ENCODE results near the gene AHSP. TPM values are rescaled to one million over a fixed set of nuclear protein-coding genes. Genes with fewer than 3 reads are reported as not detected.

The AHSP gene
- total and polyA plus RNA-seq, 2 of the 4 experiments (the other 2 are of a cell fraction) = not detected

- no peak overlapping the region for H3K4ac ChIP-seq (ENCODE audit: low read depth, low read length)
- DNase-seq (no peak), ATAC-seq (ENCODE audit: low read depth) (no peak)
- no peak overlapping the region for H3K9ac ChIP-seq (ENCODE audit: low read depth, low read length)
- H3K23ac ChIP-seq (ENCODE audit: low read depth, low read length) = no peak overlapping the region
- H2BK20ac ChIP-seq (ENCODE audit: low read depth, low read length) = no peak overlapping the region
- no peak overlapping the region for H3K56ac ChIP-seq (ENCODE audit: extremely low read depth, insufficient read depth, low read length)
- dilution Hi-C loops (cut with HindIII; ENCODE audit: low sequenced_read_pairs, unreplicated experiment) (no loop called here), in situ Hi-C loops (cut with MboI; ENCODE audit: low sequenced_read_pairs) (loop anchor here (25.0 kb wide), 1 partner anchor 191 kb away; a partner anchor contains a TSS), intact Hi-C loops (cut with micrococcal nuclease) (no loop called here)
- no peak overlapping the region for H2BK120ac ChIP-seq (ENCODE audit: low read depth, low read length)
- H3K4me3 ChIP-seq (ENCODE audit: insufficient read depth, low read depth, low read length) = no peak overlapping the region
- H2BK15ac ChIP-seq (ENCODE audit: low read depth, low read length) = no peak overlapping the region
- H4K5ac ChIP-seq (ENCODE audit: low read depth, low read length) = no peak overlapping the region
- WGBS, 2 experiments (ENCODE audit: extremely low coverage in 2 of 2, insufficient read length in 1 of 2) = 60% methylated on average over 2 of the region's 3 CpGs; no CpG with 5 or more reads in 1 of the 2 experiments
- H4K91ac ChIP-seq (ENCODE audit: insufficient read depth, low read depth, low read length) = no peak overlapping the region
- no peak overlapping the region for H2AFZ ChIP-seq (replicated peaks; ENCODE audit: low read length, poor library complexity)
- no peak overlapping the region for H3K4me2 ChIP-seq (ENCODE audit: low read depth, low read length)
- no peaks in the 10 kb centered on the region for H3K36me3 ChIP-seq (ENCODE audit: control insufficient read depth, insufficient read depth, low read length)
- no peak overlapping the region for H4K8ac ChIP-seq (ENCODE audit: low read depth in 2 of 2, low read length in 2 of 2)
- no peaks in the 10 kb centered on the region for H3K9me1 ChIP-seq (ENCODE audit: insufficient read depth, low read length)
- H2AK9ac ChIP-seq (replicated peaks; ENCODE audit: low read depth, low read length, poor library complexity) = no peak overlapping the region
- H3K4me1 ChIP-seq (ENCODE audit: control insufficient read depth, insufficient read depth, low read length) = no peaks in the 10 kb centered on the region
- no peak overlapping the region for H3K14ac ChIP-seq (replicated peaks; ENCODE audit: low read depth, low read length)
- no peak overlapping the region for H3K18ac ChIP-seq (ENCODE audit: low read depth, low read length)
- H4K20me1 ChIP-seq (ENCODE audit: insufficient read depth, low read length) = no peaks in the 10 kb centered on the region
- POLR2A ChIA-PET (ENCODE audit: unreplicated experiment) = no interaction called here
- no peak overlapping the region for H2BK5ac ChIP-seq (ENCODE audit: low read depth, low read length, poor library complexity, severe bottlenecking)
- no TSS peak for BruUV-seq (replicated peaks)
- H2AK5ac ChIP-seq (ENCODE audit: low read depth, low read length) = no peak overlapping the region
- no peaks in the 10 kb centered on the region for H3K79me1 ChIP-seq (ENCODE audit: low read depth in 1 of 2, low read length in 2 of 2)
- CTCF ChIA-PET = no interaction called here
- H3K9me3 ChIP-seq (ENCODE audit: control insufficient read depth, insufficient read depth, low read length) = peaks cover 1% of the 10 kb centered on the region; the same call in 1 of the 2 replicates
- H3K27ac ChIP-seq (ENCODE audit: insufficient read depth, low read length) = no peak overlapping the region
- TF ChIP-seq RCOR1 (IDR thresholded peaks at IDR 0.05; ENCODE audit: insufficient replicate concordance, low read length) = no peak
- no peak for TF ChIP-seq ELK1 (IDR thresholded peaks at IDR 0.05; ENCODE audit: borderline replicate concordance, low read depth, low read length)
- no peak for TF ChIP-seq CEBPB (IDR thresholded peaks at IDR 0.05; ENCODE audit: low read depth, low read length)
- TF ChIP-seq RAD21 (IDR thresholded peaks at IDR 0.05; ENCODE audit: low read length) = no peak
- TF ChIP-seq CHD1 (IDR thresholded peaks at IDR 0.05; ENCODE audit: low read depth, low read length) = no peak
- no peak for TF ChIP-seq POLR2A (IDR thresholded peaks at IDR 0.05; ENCODE audit: low read depth, low read length)
- no peak for TF ChIP-seq BHLHE40 (IDR thresholded peaks at IDR 0.05; ENCODE audit: low read depth, low read length)
- no peak for TF ChIP-seq USF2 (IDR thresholded peaks at IDR 0.05; ENCODE audit: low read depth, low read length)
- H3K27me3 ChIP-seq (ENCODE audit: control insufficient read depth, insufficient read depth, low read length) = peaks cover 8% of the 10 kb centered on the region
These were observed 6.3 kb upstream of the AHSP start for GRCh38 chr16:31521368-31521767.
